ENCODE data around the gene NR4A1.
"Not testable (repeated sequence)": the region's sequence is repeated elsewhere in the genome, so short reads cannot be mapped to it uniquely, and the experiment has no call there.

NR4A1 gene

DNA sequence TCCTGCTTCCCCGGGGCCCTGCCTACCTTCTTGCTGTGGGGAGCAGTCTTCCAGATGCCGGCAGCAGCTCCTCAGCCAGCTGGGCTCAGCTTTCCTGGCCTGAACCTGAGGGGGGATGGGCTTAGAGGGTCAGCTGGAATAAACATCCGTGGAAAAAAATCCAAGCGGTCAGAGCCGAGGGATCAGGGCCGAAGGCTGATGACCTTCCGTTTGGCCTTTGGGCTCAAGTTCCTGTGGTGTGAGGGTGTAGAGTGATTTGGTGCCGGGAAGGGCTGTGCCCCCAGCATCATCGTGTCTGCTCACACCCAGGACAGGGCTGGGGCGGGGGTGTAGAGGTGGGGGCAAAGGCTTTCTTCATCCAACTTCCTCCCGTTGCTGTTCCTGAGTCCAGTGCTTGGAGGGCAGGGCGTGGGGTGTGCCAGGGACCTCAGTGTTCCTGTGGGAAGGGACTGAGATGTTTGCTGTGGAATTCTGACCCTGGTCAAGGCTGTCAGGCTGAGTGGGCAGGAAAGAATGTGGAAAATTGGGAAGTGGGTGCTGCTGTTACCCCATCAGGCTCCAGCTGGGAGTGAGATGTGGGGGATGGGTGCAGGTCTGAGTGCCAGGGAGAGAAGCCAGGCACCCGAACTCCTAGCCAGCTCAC, 30.9 kb downstream of the NR4A1 start:
- DNase-seq = no peak

GRCh38 chr12:52082669-52082987, 31.4 kb downstream of the NR4A1 start:
- DNase-seq = no peak

GRCh38 chr12:52082988-52083637, 31.9 kb downstream of the NR4A1 start:
- DNase-seq = peak; percentile 13

DNA sequence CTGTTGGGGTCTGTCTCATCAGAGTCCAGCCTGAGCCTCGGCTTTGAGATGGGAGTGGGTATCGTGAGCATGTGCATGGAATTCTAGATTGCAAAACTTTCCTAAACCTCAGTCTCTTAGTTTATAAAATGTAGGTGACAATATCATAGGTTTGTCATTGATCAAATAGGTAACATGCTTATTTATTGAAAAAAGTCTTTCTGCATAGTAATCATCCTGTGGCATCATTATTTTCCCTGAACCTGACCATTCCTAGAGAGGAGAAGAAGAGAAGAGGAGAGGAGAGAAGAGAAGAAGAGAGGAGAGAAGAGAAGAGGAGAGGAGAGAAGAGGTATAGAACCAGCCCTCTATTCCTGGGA, 32.4 kb downstream of the NR4A1 start:
- DNase-seq = no peak

- no peak for DNase-seq
Observed at GRCh38 chr12:52084491-52085231, 33.4 kb downstream of the NR4A1 start.

DNA sequence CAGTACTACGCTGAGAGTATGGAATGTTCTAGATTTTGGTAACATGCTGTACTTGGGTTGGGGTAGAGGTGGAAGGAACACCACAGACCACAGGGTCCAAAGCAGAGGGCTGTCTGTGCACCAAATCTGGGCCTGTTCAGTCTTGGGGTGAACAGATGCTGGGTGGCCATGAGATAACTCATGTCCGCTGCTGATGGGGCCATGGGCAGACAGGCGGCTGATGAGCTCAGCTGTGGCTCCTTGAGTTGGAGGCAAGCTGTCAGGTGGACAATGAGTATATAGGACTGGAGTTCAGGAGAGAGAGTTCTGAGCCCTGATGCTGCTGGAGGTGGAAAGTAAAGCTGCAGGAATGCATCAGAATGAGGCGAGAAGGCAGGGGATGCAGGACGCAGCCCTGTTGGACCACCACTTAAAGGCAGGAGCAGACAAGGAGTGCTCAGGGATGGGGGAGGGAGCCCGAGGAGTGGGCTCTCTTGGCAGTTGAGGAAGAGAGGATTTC, 34.5 kb downstream of the NR4A1 start:
- no peak for DNase-seq

- no peak for DNase-seq
Observed at GRCh38 chr12:52086366-52086765, 35.1 kb downstream of the NR4A1 start.

DNA sequence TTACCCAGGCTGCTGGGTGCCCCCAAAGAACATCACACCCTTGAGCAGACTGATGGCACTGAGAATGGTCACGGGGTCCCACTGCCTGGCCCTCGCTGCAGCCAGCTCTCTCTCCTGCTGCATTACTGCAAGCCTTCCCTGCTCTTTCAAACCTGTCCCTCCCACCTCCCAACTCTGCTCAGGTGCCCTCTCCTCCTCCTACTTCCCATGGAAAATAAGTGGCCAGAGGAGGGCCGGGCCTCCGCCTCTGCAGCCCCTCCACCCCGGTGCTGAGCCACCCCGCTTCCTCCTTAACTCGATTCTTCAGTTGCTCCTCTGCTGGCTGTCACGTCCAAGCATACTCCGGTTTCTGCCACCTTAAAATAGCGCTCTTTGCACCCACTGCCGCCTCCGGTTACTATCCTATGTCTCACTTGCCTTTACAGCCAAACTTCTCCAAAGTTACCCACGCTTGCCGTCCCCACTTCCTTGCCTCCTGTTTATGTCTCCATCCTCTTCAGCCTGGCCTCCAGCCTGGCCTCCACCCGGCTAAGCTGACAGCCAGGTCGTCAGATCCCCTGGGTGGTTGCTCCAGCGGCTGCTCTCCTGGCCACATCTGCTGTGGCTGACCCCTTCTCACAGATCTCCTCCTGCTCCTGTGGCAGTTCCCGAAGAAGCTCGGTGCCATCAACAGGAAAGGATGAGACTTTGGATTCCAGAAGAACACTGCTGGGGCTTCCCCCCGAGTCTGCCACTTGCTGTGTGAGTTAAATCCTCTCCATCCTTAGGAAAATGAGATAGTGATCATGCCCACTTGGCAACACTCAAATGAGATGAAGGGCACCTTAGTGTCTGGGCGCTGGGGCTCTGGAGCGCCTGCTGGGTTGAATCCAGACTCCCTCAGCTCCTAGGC, 35.9 kb downstream of the NR4A1 start:
- DNase-seq = no peak

DNA sequence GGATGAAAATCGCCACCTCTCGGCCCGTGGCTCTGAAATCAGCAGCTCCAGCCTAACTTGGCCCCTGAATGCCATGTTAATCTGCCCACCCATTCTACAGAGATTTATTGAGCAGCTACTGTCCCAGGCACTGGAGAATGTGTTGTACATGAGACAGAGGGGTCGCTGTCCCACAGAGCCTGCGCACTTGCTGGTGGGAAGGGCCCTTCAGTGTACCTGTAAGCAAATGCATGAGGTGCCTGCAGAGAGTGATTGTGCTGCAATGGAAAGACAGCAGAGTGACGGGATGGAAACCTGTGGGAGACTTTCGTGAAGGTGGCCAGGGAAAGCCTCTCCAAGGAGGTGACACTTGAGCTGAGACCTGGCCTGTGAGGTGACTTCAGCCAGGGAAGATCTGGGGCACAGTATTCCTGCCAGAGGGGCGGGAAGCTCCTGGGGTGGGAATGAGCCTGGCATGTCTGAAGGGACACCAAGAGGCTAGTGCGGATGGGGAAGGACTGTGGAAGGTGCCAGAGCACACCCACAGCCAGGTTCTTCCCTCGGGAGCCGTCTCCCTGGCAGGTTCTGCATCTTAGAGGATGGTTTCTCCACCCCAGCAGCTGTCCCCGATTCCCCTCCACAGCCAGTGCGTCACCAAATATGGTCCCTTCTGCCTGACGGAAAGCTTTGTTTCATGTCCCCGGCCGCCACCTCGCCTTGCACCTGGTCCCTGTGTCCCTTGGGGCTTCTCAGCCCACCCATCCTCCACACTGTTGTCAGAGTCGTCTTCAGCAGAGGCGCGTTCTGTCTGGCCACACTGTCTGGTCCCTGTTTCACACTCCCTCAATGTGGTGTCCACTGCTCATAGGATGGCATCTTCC, 36.9 kb downstream of the NR4A1 start:
- no peak for DNase-seq

DNA sequence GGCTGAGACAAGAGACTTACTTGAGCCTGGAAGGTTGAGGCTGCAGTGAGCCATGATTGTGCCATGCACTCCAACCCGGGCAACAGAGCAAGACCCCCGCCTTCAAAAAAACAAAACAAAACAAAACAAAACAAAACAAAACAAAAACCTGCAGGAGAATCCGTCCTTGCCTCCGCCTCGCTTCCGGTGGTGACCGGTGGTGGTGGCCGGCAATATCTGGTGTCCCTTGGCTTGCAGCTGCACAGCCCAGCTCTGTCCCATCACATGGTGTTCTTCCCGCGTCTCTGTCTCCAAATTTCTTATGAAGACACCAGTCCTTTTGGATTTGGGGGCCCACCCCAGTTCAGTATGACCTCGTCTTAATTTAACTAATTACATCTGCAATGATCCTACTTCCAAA, 38.2 kb downstream of the NR4A1 start:
- DNase-seq = no peak

DNA sequence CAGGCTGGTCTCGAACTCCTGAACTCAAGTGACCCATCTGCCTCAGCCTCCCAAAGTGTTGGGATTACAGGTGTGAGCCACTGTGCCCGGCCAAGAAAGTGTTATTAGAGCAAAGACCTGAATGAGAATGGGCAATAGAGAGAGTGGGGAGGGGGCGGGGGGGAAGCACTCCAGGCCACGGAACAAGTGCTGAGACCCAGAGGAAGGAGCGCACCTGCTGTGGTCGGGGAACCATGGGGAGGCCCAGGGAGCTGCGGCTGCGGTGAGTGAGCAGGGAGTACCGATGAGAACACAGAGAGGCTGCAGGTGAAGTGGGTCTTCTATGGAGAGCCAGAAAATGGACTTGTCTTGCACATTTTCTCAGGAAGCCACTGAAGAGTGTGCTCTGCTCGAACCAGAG, 39.0 kb downstream of the NR4A1 start:
- no peak for DNase-seq

DNA sequence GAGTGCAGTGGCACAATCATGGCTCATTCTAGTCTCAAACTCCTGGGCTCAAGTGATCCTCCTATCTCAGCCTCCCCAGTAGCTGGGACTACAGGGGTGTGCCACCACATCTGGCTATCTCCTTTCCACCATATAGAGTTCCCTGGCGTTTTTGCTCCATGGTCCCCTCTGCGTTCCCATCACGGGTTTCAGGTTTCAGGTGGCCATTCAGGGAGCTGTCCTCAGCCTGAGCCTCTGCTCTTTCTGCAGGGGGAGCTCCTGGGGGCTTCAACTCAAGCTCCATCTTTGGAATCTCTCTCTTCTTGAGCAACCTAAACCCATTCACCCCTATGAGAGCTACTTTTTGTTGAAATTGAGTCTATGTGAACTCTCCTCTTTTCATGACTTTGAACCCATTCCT, 39.8 kb downstream of the NR4A1 start:
- no peak for DNase-seq

- peak; percentile 15 for DNase-seq
Observed at GRCh38 chr12:52091869-52092268, 40.6 kb downstream of the NR4A1 start.

DNA sequence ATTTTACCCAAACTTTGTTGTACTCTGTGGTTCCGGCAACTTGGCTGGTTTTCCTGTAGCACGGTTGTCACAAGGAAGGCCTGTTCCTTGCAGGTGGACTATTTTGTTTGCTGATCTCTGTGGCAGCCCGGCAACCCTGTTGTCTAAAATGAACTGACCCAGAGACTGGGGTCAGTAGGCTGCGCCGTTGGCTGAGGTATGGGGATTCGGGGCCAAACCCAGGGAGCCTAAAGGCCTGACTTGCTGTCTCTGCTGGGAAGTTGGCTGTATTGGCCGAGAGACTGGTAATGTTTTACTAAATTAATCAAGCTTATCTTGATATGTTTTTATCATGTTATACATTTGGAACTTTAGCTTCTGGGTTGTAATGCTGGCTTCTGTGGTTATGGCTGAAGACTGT, 42.1 kb downstream of the NR4A1 start:
- DNase-seq = no peak

GRCh38 chr12:52096332-52097044, 45.2 kb downstream of the NR4A1 start:
- DNase-seq = no peak

DNA sequence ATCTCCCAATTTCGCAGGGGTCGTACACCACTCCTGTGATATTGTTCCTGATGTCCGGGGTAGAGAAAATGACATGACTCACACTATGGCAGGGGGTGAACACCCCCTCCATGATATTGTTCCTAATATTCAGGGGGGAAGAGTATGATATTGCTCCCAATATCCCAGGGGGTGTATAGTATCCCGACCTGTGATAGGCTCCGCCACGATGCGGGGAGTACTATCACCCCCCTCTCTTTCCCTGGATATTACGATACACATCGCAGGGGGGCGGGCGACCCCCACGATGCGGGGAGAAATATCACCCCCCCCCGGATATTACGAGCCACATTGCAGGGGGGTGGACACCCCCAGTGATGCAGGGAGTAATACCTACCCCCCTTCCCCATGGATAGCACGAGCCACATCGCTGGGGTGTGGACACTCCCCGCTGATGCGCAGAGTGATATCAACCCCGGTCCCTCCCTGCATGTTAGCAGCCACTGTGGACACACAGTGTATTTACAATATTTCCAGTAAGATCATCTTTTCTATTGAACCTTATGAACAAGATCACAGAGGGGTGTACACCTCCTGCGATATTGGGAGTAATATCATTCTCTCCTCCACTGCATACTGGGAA, 45.9 kb downstream of the NR4A1 start:
- no peak for DNase-seq

- DNase-seq = not testable (repeated sequence)
Observed at GRCh38 chr12:52104431-52105089, 53.3 kb downstream of the NR4A1 start.

Measured in NCI-H1105 (cell line).